ENCODE data around the gene CGB7. TPM values are rescaled to one million over a fixed set of nuclear protein-coding genes. Genes with fewer than 3 reads are reported as not detected.

The CGB7 gene
- total and polyA plus RNA-seq, 9 of the 15 experiments (the other 6 are each of a cell fraction or from before 2014, with no cell fraction given), result not detected

- TF ChIP-seq XRCC4 (IDR thresholded peaks at IDR 0.05; ENCODE audit: extremely low read depth, insufficient read depth, insufficient read length) (no peak), NFE2 (IDR thresholded peaks at IDR 0.05; ENCODE audit: low read depth) (peak; percentile 92), THRB (CRISPR knock-in tag; conservative IDR thresholded peaks at IDR 0.05) (no peak), KAT7 (CRISPR knock-in tag; IDR thresholded peaks at IDR 0.05; ENCODE audit: borderline replicate concordance) (no peak), THAP7 (CRISPR knock-in tag; IDR thresholded peaks at IDR 0.05) (no peak), NCOA2 (IDR thresholded peaks at IDR 0.05; ENCODE audit: partially characterized antibody in 2 of 2) (no peak), HOXB6 (CRISPR knock-in tag; IDR thresholded peaks at IDR 0.05; ENCODE audit: borderline replicate concordance) (no peak), ZNF134 (CRISPR knock-in tag; conservative IDR thresholded peaks at IDR 0.05) (no peak), ETV1 (tag; conservative IDR thresholded peaks at IDR 0.05; ENCODE audit: low read depth) (peak; percentile 41; the same call in 1 of the 2 replicates), TSC22D4 (tag; IDR thresholded peaks at IDR 0.05) (no peak), NBN (IDR thresholded peaks at IDR 0.05; ENCODE audit: low read depth) (peak; percentile 63; the same call in 1 of the 2 replicates), HOMEZ (CRISPR knock-in tag; IDR thresholded peaks at IDR 0.05) (no peak), ZNF212 (CRISPR knock-in tag; IDR thresholded peaks at IDR 0.05) (no peak), ZNF785 (CRISPR knock-in tag; IDR thresholded peaks at IDR 0.05) (no peak), CAMTA2 (CRISPR knock-in tag; conservative IDR thresholded peaks at IDR 0.05) (no peak), ZNF57 (CRISPR knock-in tag; IDR thresholded peaks at IDR 0.05) (no peak), XRCC3 (IDR thresholded peaks at IDR 0.05) (no peak), ESRRA (IDR thresholded peaks at IDR 0.05; ENCODE audit: borderline replicate concordance, low read depth) (peak; percentile 62; the same call in 1 of the 2 replicates), ZNF277 (CRISPR knock-in tag; IDR thresholded peaks at IDR 0.05; ENCODE audit: borderline replicate concordance) (no peak), BMI1 (IDR thresholded peaks at IDR 0.05; ENCODE audit: low read length) (no peak), FOXM1 (IDR thresholded peaks at IDR 0.05; ENCODE audit: low read depth) (no peak; the same call in 1 of the 2 replicates), FOXM1 (CRISPR knock-in tag; IDR thresholded peaks at IDR 0.05; ENCODE audit: low read depth) (no peak), GATA2 (CRISPR knock-in tag; IDR thresholded peaks at IDR 0.05) (no peak), CBFB (CRISPR knock-in tag; IDR thresholded peaks at IDR 0.05) (no peak), MED1 (CRISPR knock-in tag; IDR thresholded peaks at IDR 0.05; ENCODE audit: borderline replicate concordance) (no peak), PTBP1 (IDR thresholded peaks at IDR 0.05; ENCODE audit: low read depth, low read length) (no peak)
Observed at GRCh38 chr19:49073514-49074378, 16.2 kb upstream of the CGB7 start (continued).
